PC-9 (cell line): ENCODE data around the gene NFE2L2. TPM values are rescaled to one million over a fixed set of nuclear protein-coding genes. Genes with fewer than 3 reads are reported as not detected.

Experiments
- BruUV-seq: library from RNA; stranded (reverse); fragments of 400-500 nt; replicated peaks from 2 replicates; lab custom pipeline; 2021; lab: Mats Ljungman, UMichigan
- CTCF ChIA-PET: fragments of 300-600 bp; sonication (Branson Sonifier 250); formaldehyde crosslinking; loops from one replicate; lab custom pipeline; 2022; ENCODE audit warnings: antibody characterized with exemption; lab: Charles Lee
- POLR2A ChIA-PET: fragments of 300-600 bp; sonication (Branson Sonifier 250); formaldehyde crosslinking; loops from one replicate; lab custom pipeline; 2022; ENCODE audit warnings: antibody characterized with exemption; ENCODE audit not compliant: unreplicated experiment; lab: Charles Lee
- DNase-seq, 2 experiments: peaks; one replicate each; pipeline versions ENCODE4 v3.0.0 to v3.0.0-alpha.2; 2015 to 2022; ENCODE audit warnings: mixed read lengths in 1 of 2
- H2AFZ ChIP-seq: fragments of 200-600 bp; sonication (generic); 2 replicates; pipeline ENCODE4 v1.8.1; 2017; ENCODE audit warnings: antibody characterized with exemption
- H3F3A ChIP-seq: fragments of 200-600 bp; sonication (generic); 2 replicates; pipeline ENCODE4 v1.8.1; 2017; ENCODE audit warnings: antibody characterized with exemption, mild to moderate bottlenecking, low read depth; ENCODE audit not compliant: insufficient read depth
- H3K27ac ChIP-seq: fragments of 200-600 bp; sonication (generic); 2 replicates; pipeline ENCODE4 v1.6.1; 2016; ENCODE audit warnings: mixed run types
- H3K27me3 ChIP-seq: fragments of 200-600 bp; sonication (generic); 2 replicates; pipeline ENCODE4 v1.6.1; 2016; ENCODE audit warnings: low read depth, mixed run types; ENCODE audit not compliant: insufficient read depth
- H3K36me3 ChIP-seq: fragments of 200-600 bp; sonication (generic); 2 replicates; pipeline ENCODE4 v1.6.1; 2016; ENCODE audit warnings: low read depth, mixed run types
- H3K4me1 ChIP-seq: fragments of 200-600 bp; sonication (generic); replicated peaks from 2 replicates; pipeline ENCODE4 v1.6.1; 2016; ENCODE audit warnings: mixed run types; ENCODE audit not compliant: insufficient read depth
- H3K4me2 ChIP-seq: fragments of 200-600 bp; sonication (generic); 2 replicates; pipeline ENCODE4 v1.6.1; 2017; ENCODE audit warnings: mixed run types
- H3K4me3 ChIP-seq: fragments of 200-600 bp; sonication (generic); 2 replicates; pipeline ENCODE4 v1.6.1; 2016; ENCODE audit warnings: mixed run types
- H3K79me2 ChIP-seq: fragments of 200-600 bp; sonication (generic); 2 replicates; pipeline ENCODE4 v1.6.1; 2017; ENCODE audit warnings: low read depth, mixed run types
- H3K9me2 ChIP-seq: fragments of 200-600 bp; sonication (generic); 2 replicates; pipeline ENCODE4 v1.8.1; 2017; ENCODE audit warnings: mild to moderate bottlenecking; ENCODE audit not compliant: insufficient read depth
- H3K9me3 ChIP-seq: fragments of 200-600 bp; sonication (generic); 2 replicates; pipeline ENCODE4 v1.8.1; 2016; ENCODE audit warnings: low read depth; ENCODE audit not compliant: insufficient read depth
- H4K20me1 ChIP-seq: fragments of 200-600 bp; sonication (generic); 2 replicates; pipeline ENCODE4 v1.8.1; 2017; ENCODE audit not compliant: insufficient read depth
- EZH2 ChIP-seq: fragments of 200-600 bp; sonication (generic); IDR thresholded peaks from 2 replicates; pipeline ENCODE4 v1.8.0; 2017; ENCODE audit warnings: antibody characterized with exemption, low read depth
- intact Hi-C: fragments of 100-400 bp; cut with micrococcal nuclease; formaldehyde crosslinking; loops from one replicate; pipeline ENCODE4 v1.10.0; 2022; ENCODE audit not compliant: unreplicated experiment
- total RNA-seq: library from RNA; stranded (reverse); gene quantifications from 2 replicates; pipeline ENCODE4 v1.2.3, GENCODE V29; 2021
- TF ChIP-seq, protein P1 (sequence below): fragments of 200-600 bp; sonication (generic); conservative IDR thresholded peaks from 2 replicates; pipeline ENCODE4 v1.6.1; 2017; ENCODE audit warnings: mixed run types, antibody characterized with exemption, mild to moderate bottlenecking, moderate library complexity

Gene NFE2L2
- total RNA-seq, 1 experiment from 2014 or later, result 138 TPM

DNA sequence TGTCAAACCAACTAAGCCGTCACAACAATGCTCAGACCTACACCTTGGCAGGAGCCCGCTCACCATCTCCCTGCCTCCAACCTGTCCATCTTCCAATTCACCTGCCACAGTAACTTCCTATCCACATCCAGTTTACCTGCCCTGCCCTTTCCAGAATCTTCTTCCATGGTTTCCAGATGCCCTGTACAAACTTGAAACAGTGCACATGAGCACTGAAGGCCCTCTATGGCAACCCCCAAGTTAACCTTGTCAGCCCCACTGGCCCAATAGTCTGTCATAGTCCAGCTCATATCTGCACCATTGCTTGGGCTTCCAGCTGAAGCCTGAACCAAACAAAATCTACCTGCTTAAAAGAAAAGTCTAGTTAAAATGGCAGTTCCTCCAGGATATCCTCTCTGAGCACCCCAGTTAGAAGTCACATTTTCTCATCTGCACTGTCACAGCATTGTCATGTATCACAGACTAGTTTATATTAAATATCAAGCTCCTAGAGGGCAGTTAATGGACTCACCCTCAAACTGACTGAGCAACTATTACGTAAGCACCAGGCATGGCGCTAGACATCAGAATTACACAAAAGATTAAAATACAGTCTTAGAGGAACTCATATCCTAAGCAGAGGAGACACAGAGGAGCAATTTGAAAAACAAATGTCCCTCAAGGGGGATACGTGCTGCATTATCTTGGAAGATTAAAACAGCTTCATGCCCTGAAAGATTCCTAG is 11.6 kb downstream of the NFE2L2 start:
- no TSS peak for BruUV-seq
- intact Hi-C loops, result no loop called here
- Histone ChIP-seq H3K79me2 (peaks cover 100% of the 10 kb centered on the region), H4K20me1 (peaks cover 58% of the 10 kb centered on the region), H2AFZ (no peak overlapping the region), H3K9me2 (no peaks in the 10 kb centered on the region), H3F3A (peaks cover 54% of the 10 kb centered on the region), H3K4me3 (0 out of 2 replicates have a peak overlapping the region, but pooled peaks have one; percentile 3), H3K27me3 (no peaks in the 10 kb centered on the region), H3K4me2 (peak overlapping the region; percentile 23), H3K4me1 (peaks cover 53% of the 10 kb centered on the region), H3K36me3 (peaks cover 74% of the 10 kb centered on the region), H3K27ac (peak overlapping the region; percentile 64), H3K9me3 (peaks cover 3% of the 10 kb centered on the region; the same call in 1 of the 2 replicates)
- POLR2A ChIA-PET, result no interaction called here
- CTCF ChIA-PET, result no interaction called here
- DNase-seq, result no peak
- no peak for TF ChIP-seq EZH2
- TF ChIP-seq, protein P1, sequence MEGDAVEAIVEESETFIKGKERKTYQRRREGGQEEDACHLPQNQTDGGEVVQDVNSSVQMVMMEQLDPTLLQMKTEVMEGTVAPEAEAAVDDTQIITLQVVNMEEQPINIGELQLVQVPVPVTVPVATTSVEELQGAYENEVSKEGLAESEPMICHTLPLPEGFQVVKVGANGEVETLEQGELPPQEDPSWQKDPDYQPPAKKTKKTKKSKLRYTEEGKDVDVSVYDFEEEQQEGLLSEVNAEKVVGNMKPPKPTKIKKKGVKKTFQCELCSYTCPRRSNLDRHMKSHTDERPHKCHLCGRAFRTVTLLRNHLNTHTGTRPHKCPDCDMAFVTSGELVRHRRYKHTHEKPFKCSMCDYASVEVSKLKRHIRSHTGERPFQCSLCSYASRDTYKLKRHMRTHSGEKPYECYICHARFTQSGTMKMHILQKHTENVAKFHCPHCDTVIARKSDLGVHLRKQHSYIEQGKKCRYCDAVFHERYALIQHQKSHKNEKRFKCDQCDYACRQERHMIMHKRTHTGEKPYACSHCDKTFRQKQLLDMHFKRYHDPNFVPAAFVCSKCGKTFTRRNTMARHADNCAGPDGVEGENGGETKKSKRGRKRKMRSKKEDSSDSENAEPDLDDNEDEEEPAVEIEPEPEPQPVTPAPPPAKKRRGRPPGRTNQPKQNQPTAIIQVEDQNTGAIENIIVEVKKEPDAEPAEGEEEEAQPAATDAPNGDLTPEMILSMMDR, result no peak

DNA sequence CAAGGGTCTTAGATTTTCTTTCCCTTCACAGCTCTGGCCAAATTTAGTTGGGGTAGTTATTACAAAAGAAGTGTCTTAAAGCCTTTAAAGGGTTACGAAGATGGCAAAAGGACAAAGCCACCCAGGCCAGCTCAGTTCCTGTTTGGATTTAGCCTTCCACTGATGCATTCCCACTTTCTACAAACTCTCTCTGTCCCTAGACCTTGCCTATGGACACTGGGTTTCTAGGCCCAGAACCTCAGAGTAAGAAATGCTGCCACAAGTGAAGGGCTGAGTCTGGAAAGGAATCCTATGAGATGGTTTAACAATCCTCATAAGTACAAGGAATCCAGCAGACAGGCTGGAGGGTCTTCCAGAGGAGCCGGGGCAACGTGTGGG is 13.4 kb downstream of the NFE2L2 start:
- H3K27me3 ChIP-seq, result no peaks in the 10 kb centered on the region
- ChIA-PET POLR2A (no interaction called here), CTCF (interaction anchor here (0.5 kb wide), 1 partner anchor 104 kb away, joined by 5 read pairs; no protein-coding TSS in a partner anchor)
- DNase-seq, result no peak
- intact Hi-C loops, result no loop called here
- TF ChIP-seq, protein P1, result no peak
- no peak for TF ChIP-seq EZH2
- H2AFZ ChIP-seq, result no peak overlapping the region
- peaks cover 40% of the 10 kb centered on the region for H4K20me1 ChIP-seq
- no TSS peak for BruUV-seq
- peaks cover 100% of the 10 kb centered on the region for H3K79me2 ChIP-seq
- H3F3A ChIP-seq, result peaks cover 66% of the 10 kb centered on the region
- H3K4me3 ChIP-seq, result no peak overlapping the region
- H3K9me2 ChIP-seq, result no peaks in the 10 kb centered on the region
- peaks cover 51% of the 10 kb centered on the region for H3K4me1 ChIP-seq
- peak overlapping the region; percentile 64 for H3K27ac ChIP-seq
- 0 out of 2 replicates have a peak, but pooled peaks cover 3% of the 10 kb centered on the region for H3K9me3 ChIP-seq
- H3K36me3 ChIP-seq, result peaks cover 57% of the 10 kb centered on the region
- no peak overlapping the region for H3K4me2 ChIP-seq

DNA sequence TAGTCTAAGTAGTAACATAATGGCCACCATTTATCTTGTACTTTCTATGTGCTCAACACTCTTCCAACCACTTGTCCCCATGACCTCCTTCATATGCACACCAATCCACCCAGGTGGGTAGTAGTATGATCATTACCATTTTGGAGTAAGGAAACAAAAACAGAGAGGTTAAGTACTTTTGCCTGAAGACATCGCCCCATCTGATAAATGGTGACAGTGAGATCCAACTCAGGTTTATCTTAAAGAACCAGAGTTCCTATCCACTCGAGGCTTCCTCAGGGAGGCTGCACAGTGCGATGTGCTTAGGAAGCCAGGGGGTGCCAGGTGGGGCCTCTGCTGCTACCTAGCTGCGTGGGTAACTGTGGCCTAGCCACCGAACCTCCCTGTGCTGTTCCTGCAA is 14.1 kb downstream of the NFE2L2 start:
- peaks cover 33% of the 10 kb centered on the region for H4K20me1 ChIP-seq
- no peak overlapping the region for H3K4me3 ChIP-seq
- H3K79me2 ChIP-seq, result peaks cover 100% of the 10 kb centered on the region
- intact Hi-C loops, result no loop called here
- no peak overlapping the region for H2AFZ ChIP-seq
- TF ChIP-seq, protein P1, result no peak
- TF ChIP-seq EZH2, result no peak
- H3K36me3 ChIP-seq, result peaks cover 50% of the 10 kb centered on the region
- no peaks in the 10 kb centered on the region for H3K27me3 ChIP-seq
- ChIA-PET POLR2A (no interaction called here), CTCF (no interaction called here)
- 0 out of 2 replicates have a peak, but pooled peaks cover 3% of the 10 kb centered on the region for H3K9me3 ChIP-seq
- no peak overlapping the region for H3K27ac ChIP-seq
- H3K4me1 ChIP-seq, result peaks cover 50% of the 10 kb centered on the region
- H3K4me2 ChIP-seq, result no peak overlapping the region
- peaks cover 66% of the 10 kb centered on the region for H3F3A ChIP-seq
- no TSS peak for BruUV-seq
- DNase-seq, result no peak
- no peaks in the 10 kb centered on the region for H3K9me2 ChIP-seq
